ENCODE measurements around the gene HDHD5.
A peak's percentile ranks its signal among the peaks of the same experiment; 100 is the strongest.

Gene HDHD5

GRCh38 chr22:17192186-17192585, 33.1 kb upstream of the HDHD5 start:
- no peak for TF ChIP-seq CTCF (IDR thresholded peaks at IDR 0.05)
- no peak for DNase-seq (ENCODE audit: low spot score)
- no peak overlapping the region for H3K27ac ChIP-seq
- H3K4me3 ChIP-seq: no peak overlapping the region

GRCh38 chr22:17191163-17191784, 32.2 kb upstream of the HDHD5 start:
- Histone ChIP-seq H3K27ac (no peak overlapping the region), H3K4me3 (peak overlapping the region; percentile 28)
- no peak for TF ChIP-seq CTCF (IDR thresholded peaks at IDR 0.05)
- no peak for DNase-seq (ENCODE audit: low spot score)

GRCh38 chr22:17190702-17191101, 31.6 kb upstream of the HDHD5 start:
- no peak for DNase-seq (ENCODE audit: low spot score)
- TF ChIP-seq CTCF (IDR thresholded peaks at IDR 0.05): no peak
- Histone ChIP-seq H3K4me3 (no peak overlapping the region), H3K27ac (no peak overlapping the region)

GRCh38 chr22:17176715-17177114, 17.6 kb upstream of the HDHD5 start:
- no peak overlapping the region for H3K27ac ChIP-seq
- no peak overlapping the region for H3K4me3 ChIP-seq
- no peak for DNase-seq (ENCODE audit: low spot score)
- TF ChIP-seq CTCF (IDR thresholded peaks at IDR 0.05): no peak

GRCh38 chr22:17172029-17172833, 13.2 kb upstream of the HDHD5 start:
- Histone ChIP-seq H3K4me3 (peak overlapping the region; percentile 87), H3K27ac (peak overlapping the region; percentile 88 to 93)
- no peak for TF ChIP-seq CTCF (IDR thresholded peaks at IDR 0.05)
- no peak for DNase-seq (ENCODE audit: low spot score)

- peak overlapping the region; percentile 87 for H3K4me3 ChIP-seq
- DNase-seq (ENCODE audit: low spot score): peak; percentile 90
Measured at GRCh38 chr22:17171153-17172028, 12.3 kb upstream of the HDHD5 start.

More at GRCh38 chr22:17171153-17172028, 12.3 kb upstream of the HDHD5 start:
- peak; percentile 85 for TF ChIP-seq CTCF (IDR thresholded peaks at IDR 0.05)
- peak overlapping the region; percentile 88 to 93 for H3K27ac ChIP-seq

Data from coronary artery (tissue), 2 donors.